Ovary (tissue), 3 donors: ENCODE measurements around the gene CHAF1A.

Source experiments
- CTCF ChIP-seq, 3 donors: fragments of 450-650 bp in 2 of 3; fragments of 200-600 bp in 1 of 3; IDR thresholded peaks; one replicate each; pipeline versions ENCODE4 v1.5.1 to v1.8.0; 2016 to 2022; ENCODE audit warnings: antibody characterized with exemption in 3 of 3, mild to moderate bottlenecking in 1 of 3
- EP300 ChIP-seq: sonication (generic); formaldehyde crosslinking; IDR thresholded peaks from one replicate; pipeline ENCODE4 v1.6.1; 2017; ENCODE audit warnings: antibody characterized with exemption
- POLR2A ChIP-seq: fragments of 450-650 bp; IDR thresholded peaks from one replicate; pipeline ENCODE4 v1.6.1; 2017; ENCODE audit warnings: antibody characterized with exemption, mild to moderate bottlenecking, moderate library complexity
- donor health status: DM: no; HTN: no; CAD: no.

- no peak for TF ChIP-seq POLR2A
- TF ChIP-seq CTCF (IDR thresholded peaks at IDR 0.05), result no peak
- no peak for TF ChIP-seq EP300
These were observed 89.0 kb downstream of the CHAF1A start for GRCh38 chr19:4491446-4491845.
